SK-N-SH (cell line): ENCODE results near the gene LRRIQ3.

ENCODE experiments used
- MEF2A ChIP-seq: IDR thresholded peaks from 2 replicates; pipeline ENCODE4 v1.4.0; 2012; ENCODE audit warnings: low read depth, borderline replicate concordance
- TF ChIP-seq, protein P1 (sequence below): fragments of 150-350 bp; IDR thresholded peaks from 2 replicates; pipeline ENCODE4 v1.6.1; 2017; ENCODE audit warnings: antibody characterized with exemption, low read length, low read depth, borderline replicate concordance
- TF ChIP-seq, protein P2 (sequence below): fragments of 200-600 bp; sonication (generic); IDR thresholded peaks from 2 replicates; pipeline ENCODE4 v1.6.1; 2017; ENCODE audit warnings: antibody characterized with exemption, mild to moderate bottlenecking, moderate library complexity
- TF ChIP-seq, protein P3 (sequence below): IDR thresholded peaks from 2 replicates; pipeline ENCODE4; 2012

DNA sequence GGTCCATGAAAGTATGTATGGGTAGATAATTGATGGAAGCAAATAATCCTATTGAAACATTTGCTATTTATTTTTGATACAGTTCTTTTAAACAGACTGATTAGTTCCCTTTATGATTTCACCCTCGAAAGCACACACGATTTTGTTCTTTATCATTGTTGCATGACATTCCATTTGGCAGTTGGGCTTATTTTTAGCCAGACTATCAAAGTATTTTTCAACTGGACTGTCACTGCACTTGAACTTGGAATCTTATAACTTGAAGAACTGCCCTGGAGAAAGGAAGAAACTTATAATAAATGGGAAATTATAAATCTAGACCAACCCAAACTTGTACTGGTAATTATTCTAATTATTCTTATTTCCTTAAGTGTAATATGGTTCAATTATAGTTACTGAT lies 37.2 kb upstream of the LRRIQ3 start, which contains the start of gene TNNI3K:
- TF ChIP-seq, protein P1, sequence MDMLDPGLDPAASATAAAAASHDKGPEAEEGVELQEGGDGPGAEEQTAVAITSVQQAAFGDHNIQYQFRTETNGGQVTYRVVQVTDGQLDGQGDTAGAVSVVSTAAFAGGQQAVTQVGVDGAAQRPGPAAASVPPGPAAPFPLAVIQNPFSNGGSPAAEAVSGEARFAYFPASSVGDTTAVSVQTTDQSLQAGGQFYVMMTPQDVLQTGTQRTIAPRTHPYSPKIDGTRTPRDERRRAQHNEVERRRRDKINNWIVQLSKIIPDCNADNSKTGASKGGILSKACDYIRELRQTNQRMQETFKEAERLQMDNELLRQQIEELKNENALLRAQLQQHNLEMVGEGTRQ = no peak
- TF ChIP-seq MEF2A = no peak
- TF ChIP-seq, protein P2, sequence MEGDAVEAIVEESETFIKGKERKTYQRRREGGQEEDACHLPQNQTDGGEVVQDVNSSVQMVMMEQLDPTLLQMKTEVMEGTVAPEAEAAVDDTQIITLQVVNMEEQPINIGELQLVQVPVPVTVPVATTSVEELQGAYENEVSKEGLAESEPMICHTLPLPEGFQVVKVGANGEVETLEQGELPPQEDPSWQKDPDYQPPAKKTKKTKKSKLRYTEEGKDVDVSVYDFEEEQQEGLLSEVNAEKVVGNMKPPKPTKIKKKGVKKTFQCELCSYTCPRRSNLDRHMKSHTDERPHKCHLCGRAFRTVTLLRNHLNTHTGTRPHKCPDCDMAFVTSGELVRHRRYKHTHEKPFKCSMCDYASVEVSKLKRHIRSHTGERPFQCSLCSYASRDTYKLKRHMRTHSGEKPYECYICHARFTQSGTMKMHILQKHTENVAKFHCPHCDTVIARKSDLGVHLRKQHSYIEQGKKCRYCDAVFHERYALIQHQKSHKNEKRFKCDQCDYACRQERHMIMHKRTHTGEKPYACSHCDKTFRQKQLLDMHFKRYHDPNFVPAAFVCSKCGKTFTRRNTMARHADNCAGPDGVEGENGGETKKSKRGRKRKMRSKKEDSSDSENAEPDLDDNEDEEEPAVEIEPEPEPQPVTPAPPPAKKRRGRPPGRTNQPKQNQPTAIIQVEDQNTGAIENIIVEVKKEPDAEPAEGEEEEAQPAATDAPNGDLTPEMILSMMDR = no peak
- TF ChIP-seq, protein P3, sequence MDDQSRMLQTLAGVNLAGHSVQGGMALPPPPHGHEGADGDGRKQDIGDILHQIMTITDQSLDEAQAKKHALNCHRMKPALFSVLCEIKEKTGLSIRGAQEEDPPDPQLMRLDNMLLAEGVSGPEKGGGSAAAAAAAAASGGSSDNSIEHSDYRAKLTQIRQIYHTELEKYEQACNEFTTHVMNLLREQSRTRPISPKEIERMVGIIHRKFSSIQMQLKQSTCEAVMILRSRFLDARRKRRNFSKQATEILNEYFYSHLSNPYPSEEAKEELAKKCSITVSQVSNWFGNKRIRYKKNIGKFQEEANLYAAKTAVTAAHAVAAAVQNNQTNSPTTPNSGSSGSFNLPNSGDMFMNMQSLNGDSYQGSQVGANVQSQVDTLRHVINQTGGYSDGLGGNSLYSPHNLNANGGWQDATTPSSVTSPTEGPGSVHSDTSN = no peak
